K562 (cell line): ENCODE measurements around the gene CHRM3. TPM values are rescaled to one million over a fixed set of nuclear protein-coding genes. Genes with fewer than 3 reads are reported as not detected.
"Not testable (repeated sequence)": the region's sequence is repeated elsewhere in the genome, so short reads cannot be mapped to it uniquely, and the experiment has no call there.

Source experiments
- ATAC-seq: fragments of 200-7000 bp; cut with Tn5 transposase; 3 replicates; pipeline ENCODE4 v1.9.1; 2020; ENCODE audit warnings: moderate library complexity
- BruUV-seq: library from RNA; stranded (reverse); fragments of 400-500 nt; replicated peaks from 2 replicates; lab custom pipeline; 2021; lab: Mats Ljungman, UMichigan
- CTCF ChIA-PET: fragments of 300-600 bp; formaldehyde crosslinking; extraction: SDS; loops from one replicate; lab custom pipeline; 2021; ENCODE audit warnings: low intra/inter-chr PET ratio; lab: Yijun Ruan, JAX
- POLR2A ChIA-PET: fragments of 300-600, 350-650 bp; sonication (Branson Sonifier 250); formaldehyde crosslinking; extraction: SDS; loops from one replicate; lab custom pipeline; 2021; ENCODE audit warnings: antibody characterized with exemption, inconsistent platforms; lab: Yijun Ruan, JAX
- DNase-seq, 4 experiments: peaks; one replicate each; pipeline versions ENCODE4 v3.0.0 to v3.0.0-alpha.2; 2011 to 2018; ENCODE audit warnings: low spot score in 3 of 4, mixed read lengths in 3 of 4; ENCODE audit errors: extremely low read depth in 1 of 4
- FAIRE-seq: peaks from 2 replicates; lab custom pipeline; 2011; peaks lifted over from hg19 to GRCh38; lab: Jason Lieb, UNC
- H2AFZ ChIP-seq: 2 replicates; pipeline ENCODE4 v1.6.0; 2011; ENCODE audit warnings: low read depth, low read length, control low read depth, inconsistent platforms
- H3K27ac ChIP-seq: fragments of 200-600 bp; 3 replicates; pipeline ENCODE4 v1.8.0; 2011; ENCODE audit warnings: low read depth, mild to moderate bottlenecking, control low read depth, inconsistent platforms, low read length, moderate library complexity, mixed read lengths; ENCODE audit errors: extremely low read depth
- H3K27me3 ChIP-seq, 2 experiments: fragments of 300-600 bp in 1 of 2; 2 replicates in 1 of 2; 3 replicates in 1 of 2; pipeline versions ENCODE4 v1.6.0 to v1.8.0; 2011; ENCODE audit warnings: inconsistent platforms in 2 of 2, low read length in 2 of 2, mild to moderate bottlenecking in 1 of 2, mixed read lengths in 1 of 2, moderate library complexity in 1 of 2; ENCODE audit not compliant: control insufficient read depth in 2 of 2, insufficient read depth in 2 of 2
- H3K36me3 ChIP-seq: fragments of 300-600 bp; 3 replicates; pipeline ENCODE4 v1.8.0; 2011; ENCODE audit warnings: mild to moderate bottlenecking, low read length, inconsistent platforms; ENCODE audit not compliant: control insufficient read depth, insufficient read depth
- H3K4me1 ChIP-seq, 2 experiments: fragments of 200-600 bp in 1 of 2; replicated peaks in 1 of 2; 2 replicates in 1 of 2; 3 replicates in 1 of 2; pipeline versions ENCODE4 v1.5.1 to v1.8.0; 2011; ENCODE audit warnings: inconsistent platforms in 2 of 2, low read length in 2 of 2, mild to moderate bottlenecking in 1 of 2, mixed read lengths in 1 of 2, moderate library complexity in 1 of 2; ENCODE audit not compliant: control insufficient read depth in 2 of 2, insufficient read depth in 2 of 2
- H3K4me2 ChIP-seq: 2 replicates; pipeline ENCODE4 v1.6.1; 2011; ENCODE audit warnings: low read length, control low read depth, inconsistent platforms, mixed read lengths; ENCODE audit not compliant: insufficient read depth
- H3K4me3 ChIP-seq: fragments of 200-600 bp; sonication (generic), shearing (Covaris generic); 2 replicates; pipeline ENCODE4 v1.5.1; 2016; ENCODE audit warnings: control low read depth, inconsistent platforms
- H3K79me2 ChIP-seq: fragments of 200-600 bp; 3 replicates; pipeline ENCODE4 v1.8.0; 2011; ENCODE audit warnings: low read length, inconsistent platforms; ENCODE audit not compliant: control insufficient read depth, insufficient read depth
- H3K9ac ChIP-seq, 2 experiments: 2 replicates each; pipeline versions ENCODE4 v1.6.0 to v1.6.1; 2011; ENCODE audit warnings: low read depth in 2 of 2, low read length in 2 of 2, control low read depth in 1 of 2, inconsistent platforms in 1 of 2, mild to moderate bottlenecking in 1 of 2, mixed read lengths in 1 of 2; ENCODE audit not compliant: insufficient read depth in 1 of 2
- H3K9me1 ChIP-seq: one replicate; pipeline ENCODE4 v1.6.0; 2011; ENCODE audit warnings: inconsistent platforms, mild to moderate bottlenecking, low read length, moderate library complexity; ENCODE audit not compliant: control insufficient read depth, insufficient read depth
- H3K9me3 ChIP-seq: replicated peaks from 2 replicates; pipeline ENCODE4 v1.5.1; 2011; ENCODE audit warnings: low read depth, low read length, inconsistent platforms; ENCODE audit not compliant: control insufficient read depth, insufficient read depth
- H4K20me1 ChIP-seq: replicated peaks from 2 replicates; pipeline ENCODE4 v1.6.1; 2011; ENCODE audit warnings: low read length, inconsistent platforms, mixed read lengths; ENCODE audit not compliant: control insufficient read depth, insufficient read depth
- CHD4 ChIP-seq: fragments of 200-600 bp; sonication (generic); IDR thresholded peaks from 3 replicates; pipeline ENCODE4 v1.6.1; 2012; ENCODE audit warnings: low read depth, mild to moderate bottlenecking, mixed read lengths, low read length, inconsistent platforms; ENCODE audit not compliant: insufficient read depth, insufficient replicate concordance, poor library complexity, severe bottlenecking
- EHMT2 ChIP-seq: fragments of 450-650 bp; IDR thresholded peaks from 2 replicates; pipeline ENCODE4 v1.6.1; 2018; ENCODE audit warnings: antibody characterized with exemption
- WGBS: fragments of 100-300 bp; shearing (Covaris generic); methylation state at CpG from one replicate; pipeline ENCODE4 v1.1.6; 2016; ENCODE audit warnings: low coverage, mixed read lengths; ENCODE audit not compliant: insufficient coverage; ENCODE audit errors: missing lambda C conversion rate; 5-methylcytosine and 5-hydroxymethylcytosine counted together
- in situ Hi-C: fragments of 300-500 bp; cut with MboI; formaldehyde crosslinking; loops from 4 replicates; pipeline ENCODE4 v1.15.0; 2018; ENCODE audit warnings: inconsistent platforms, mixed read lengths
- intact Hi-C: fragments of 100-400 bp; cut with micrococcal nuclease; formaldehyde crosslinking; loops from 2 replicates; pipeline ENCODE4 v1.14.2; 2022
- polyA plus RNA-seq, 8 experiments: library from polyadenylated mRNA; depleted of rRNA in 4 of 8; stranded (reverse) in 5 of 8; unstranded in 3 of 8; fragments of >200 nt; fragmentation: Nextera tagmentation in 2 of 8; fragmentation: Illumina TruSeq in 1 of 8; extraction: Ambion mirVana in 2 of 8; extraction: Trizol in 1 of 8; gene quantifications; 2 replicates each; pipeline versions ENCODE4 v1.2.1 to v1.2.3, GENCODE V29; 2011 to 2014; ENCODE audit warnings: inconsistent platforms in 1 of 8, missing spikeins in 1 of 8
- total RNA-seq, 7 experiments: library from RNA; depleted of rRNA in 6 of 7; stranded (reverse); fragments of >200 nt in 6 of 7; fragmentation: Illumina TruSeq in 2 of 7; extraction: Trizol in 2 of 7; gene quantifications; 2 replicates each; pipeline versions ENCODE4 v1.2.1 to v1.2.3, GENCODE V29; 2011 to 2021; ENCODE audit warnings: low replicate concordance in 1 of 7
- TF ChIP-seq, protein P1 (sequence below): sonication (generic); IDR thresholded peaks from 2 replicates; pipeline ENCODE4 v1.6.1; 2016

Gene CHRM3
- total and polyA plus RNA-seq, 9 of the 15 experiments (the other 6 are each of a cell fraction or from before 2014, with no cell fraction given): 0.03 to 0.18 (median 0.05) TPM; not detected in 4

DNA sequence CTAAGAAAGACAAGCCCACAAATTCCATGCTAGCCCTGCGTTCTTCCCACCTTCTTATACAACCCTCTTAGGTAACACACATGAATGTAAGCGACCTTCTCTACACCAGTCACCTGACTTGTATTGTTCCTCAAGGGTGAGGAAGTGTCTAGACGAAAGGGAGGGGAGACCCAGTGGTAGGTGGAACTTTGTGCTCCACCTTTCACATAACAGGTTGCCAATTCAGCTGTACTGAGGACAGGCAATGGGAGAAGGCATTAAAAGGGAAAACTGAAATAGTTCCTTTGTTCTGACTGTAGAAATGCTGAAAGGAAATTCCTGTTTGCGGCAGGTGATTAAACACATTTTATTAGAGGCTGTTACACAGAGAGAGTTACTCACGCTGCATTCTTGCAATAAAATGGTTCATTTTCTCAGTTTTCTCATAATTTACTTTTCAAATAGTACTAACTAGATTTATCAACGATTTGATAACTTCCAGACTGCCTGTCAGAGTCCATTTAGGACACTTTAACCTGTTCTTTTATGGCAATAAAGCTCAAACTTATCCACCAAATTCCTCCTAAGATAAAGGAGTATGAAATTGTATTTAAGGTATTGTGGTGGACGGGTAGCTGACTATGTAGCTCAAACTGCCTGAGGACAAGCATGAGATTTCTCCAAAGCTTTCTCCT is 17.8 kb upstream of the CHRM3 start (continued):
- TF ChIP-seq, protein P1, sequence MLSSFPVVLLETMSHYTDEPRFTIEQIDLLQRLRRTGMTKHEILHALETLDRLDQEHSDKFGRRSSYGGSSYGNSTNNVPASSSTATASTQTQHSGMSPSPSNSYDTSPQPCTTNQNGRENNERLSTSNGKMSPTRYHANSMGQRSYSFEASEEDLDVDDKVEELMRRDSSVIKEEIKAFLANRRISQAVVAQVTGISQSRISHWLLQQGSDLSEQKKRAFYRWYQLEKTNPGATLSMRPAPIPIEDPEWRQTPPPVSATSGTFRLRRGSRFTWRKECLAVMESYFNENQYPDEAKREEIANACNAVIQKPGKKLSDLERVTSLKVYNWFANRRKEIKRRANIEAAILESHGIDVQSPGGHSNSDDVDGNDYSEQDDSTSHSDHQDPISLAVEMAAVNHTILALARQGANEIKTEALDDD: no peak
- TF ChIP-seq CHD4 (no peak), EHMT2 (no peak)

DNA sequence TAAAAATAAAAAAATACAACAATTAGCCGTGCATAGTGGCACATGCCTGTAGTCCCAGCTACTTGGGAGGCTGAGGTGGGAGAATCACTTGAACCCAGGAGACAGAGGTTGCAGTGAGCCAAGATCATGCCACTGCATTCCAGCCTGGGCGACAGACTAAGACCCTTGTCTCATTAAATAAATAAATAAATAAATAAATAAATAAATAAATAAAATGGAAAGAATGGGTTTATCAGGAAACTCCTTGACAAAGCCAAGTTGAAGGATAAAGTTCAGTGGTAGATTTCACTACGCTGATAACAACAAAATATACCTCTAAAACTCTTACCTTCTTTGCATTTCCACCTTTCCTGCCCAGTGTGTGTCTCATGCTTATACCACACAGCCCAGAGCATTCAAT is 15.5 kb upstream of the CHRM3 start:
- intact Hi-C loops, POLR2A ChIA-PET, BruUV-seq, FAIRE-seq, H3K9me1 ChIP-seq, CTCF ChIA-PET, H3K36me3 ChIP-seq, H3K27me3 ChIP-seq, in situ Hi-C loops, H3K79me2 ChIP-seq, H3K9me3 ChIP-seq, H3K4me1 ChIP-seq, H3K9ac ChIP-seq, H3K4me3 ChIP-seq, ATAC-seq, H2AFZ ChIP-seq, H3K4me2 ChIP-seq, H3K27ac ChIP-seq, DNase-seq, H4K20me1 ChIP-seq: not testable (repeated sequence)
- WGBS: 0% methylated on average over 3 of the region's 3 CpGs
